OCI-LY3 (cell line): ENCODE results near the gene TNFRSF18.

Experiments used
- CTCF ChIP-seq: fragments of 200-600, 300-600 bp; sonication (generic); IDR thresholded peaks from 2 replicates; pipeline ENCODE4 v1.5.1; 2014; ENCODE audit warnings: antibody characterized with exemption, low read length, low read depth
- EZH2phosphoT487 ChIP-seq: fragments of 200-600 bp; shearing (Covaris generic); IDR thresholded peaks from 2 replicates; pipeline ENCODE4 v1.6.1; 2018; ENCODE audit warnings: antibody characterized with exemption, mixed run types, low read depth

- TF ChIP-seq CTCF (no peak), EZH2phosphoT487 (no peak)
These were observed 11.5 kb upstream of the TNFRSF18 start for GRCh38 chr1:1217621-1218523.
